ENCODE results near the gene VPS37C.

DNA sequence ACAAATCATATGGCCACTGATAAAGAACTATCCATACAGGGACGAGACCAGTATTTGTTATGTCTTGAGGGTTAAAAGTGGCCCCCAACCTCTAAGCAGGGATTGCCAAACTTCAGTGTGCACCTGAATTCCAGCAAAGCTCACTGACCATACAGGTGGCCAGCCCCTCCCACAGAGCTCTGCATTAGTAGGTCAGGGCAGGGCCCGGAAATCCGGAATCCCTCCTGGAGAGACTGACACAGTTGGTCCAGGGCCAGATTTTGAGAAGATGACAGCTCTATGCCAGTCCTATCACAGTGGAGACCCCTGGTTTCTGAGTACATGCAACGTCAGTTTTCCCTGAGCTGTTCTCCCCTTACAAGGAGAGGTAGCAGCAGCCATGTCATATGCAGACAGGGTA is 20.8 kb downstream of the VPS37C start:
- TF ChIP-seq, protein P1, sequence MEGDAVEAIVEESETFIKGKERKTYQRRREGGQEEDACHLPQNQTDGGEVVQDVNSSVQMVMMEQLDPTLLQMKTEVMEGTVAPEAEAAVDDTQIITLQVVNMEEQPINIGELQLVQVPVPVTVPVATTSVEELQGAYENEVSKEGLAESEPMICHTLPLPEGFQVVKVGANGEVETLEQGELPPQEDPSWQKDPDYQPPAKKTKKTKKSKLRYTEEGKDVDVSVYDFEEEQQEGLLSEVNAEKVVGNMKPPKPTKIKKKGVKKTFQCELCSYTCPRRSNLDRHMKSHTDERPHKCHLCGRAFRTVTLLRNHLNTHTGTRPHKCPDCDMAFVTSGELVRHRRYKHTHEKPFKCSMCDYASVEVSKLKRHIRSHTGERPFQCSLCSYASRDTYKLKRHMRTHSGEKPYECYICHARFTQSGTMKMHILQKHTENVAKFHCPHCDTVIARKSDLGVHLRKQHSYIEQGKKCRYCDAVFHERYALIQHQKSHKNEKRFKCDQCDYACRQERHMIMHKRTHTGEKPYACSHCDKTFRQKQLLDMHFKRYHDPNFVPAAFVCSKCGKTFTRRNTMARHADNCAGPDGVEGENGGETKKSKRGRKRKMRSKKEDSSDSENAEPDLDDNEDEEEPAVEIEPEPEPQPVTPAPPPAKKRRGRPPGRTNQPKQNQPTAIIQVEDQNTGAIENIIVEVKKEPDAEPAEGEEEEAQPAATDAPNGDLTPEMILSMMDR (IDR thresholded peaks at IDR 0.05): no peak
- TF ChIP-seq POLR2A (IDR thresholded peaks at IDR 0.05): no peak
- TF ChIP-seq EP300 (IDR thresholded peaks at IDR 0.05): no peak

All from tibial nerve (tissue), 4 donors.